K562 (cell line): ENCODE measurements around the gene HAUS7. TPM values are rescaled to one million over a fixed set of nuclear protein-coding genes. Genes with fewer than 3 reads are reported as not detected.

Source experiments
- NFIC ChIP-seq: fragments of 450-650 bp; IDR thresholded peaks from 2 replicates; pipeline ENCODE4 v1.6.1; 2017; ENCODE audit warnings: mild to moderate bottlenecking, inconsistent platforms
- RAD21 ChIP-seq, 2 experiments: fragments of 250-450 bp in 1 of 2; fragments of 450-650 bp in 1 of 2; sonication (Bioruptor Pico) in 1 of 2; formaldehyde crosslinking in 1 of 2; IDR thresholded peaks in 1 of 2; conservative IDR thresholded peaks in 1 of 2; 2 replicates each; pipeline versions ENCODE4 v1.4.0 to v1.8.0; 2020 to 2022; ENCODE audit warnings: mild to moderate bottlenecking in 2 of 2, moderate library complexity in 1 of 2
- RBM22 ChIP-seq: fragments of 200-400 bp; formaldehyde crosslinking; IDR thresholded peaks from 2 replicates; pipeline ENCODE4 v1.6.1; 2018; ENCODE audit warnings: low read length, low read depth; ENCODE audit not compliant: poor library complexity, severe bottlenecking
- SNRNP70 ChIP-seq: fragments of 200-400 bp; formaldehyde crosslinking; optimal IDR thresholded peaks from 2 replicates; pipeline ENCODE3; 2017; ENCODE audit warnings: low read depth, low read length
- SREBF1 ChIP-seq: fragments of 150-350 bp; IDR thresholded peaks from 2 replicates; pipeline ENCODE4 v1.6.1; 2014; ENCODE audit warnings: antibody characterized with exemption, low read depth, low read length, borderline replicate concordance
- SRSF9 ChIP-seq: fragments of 200-400 bp; formaldehyde crosslinking; IDR thresholded peaks from 2 replicates; pipeline ENCODE4 v1.6.1; 2017; ENCODE audit warnings: low read depth, low read length, borderline replicate concordance
- TGIF2 ChIP-seq: sonication (generic); formaldehyde crosslinking; IDR thresholded peaks from 2 replicates; pipeline ENCODE4 v1.8.1; 2022; ENCODE audit warnings: mild to moderate bottlenecking, missing genetic modification reagents, moderate library complexity
- ZNF431 ChIP-seq: sonication (generic); formaldehyde crosslinking; IDR thresholded peaks from 2 replicates; pipeline ENCODE4 v1.8.0; 2022; ENCODE audit warnings: mild to moderate bottlenecking, missing genetic modification reagents
- ZNF79 ChIP-seq: fragments of 250-450 bp; sonication (Bioruptor Pico); IDR thresholded peaks from 2 replicates; pipeline ENCODE4 v1.4.0; 2020; ENCODE audit warnings: low read depth, mild to moderate bottlenecking, moderate library complexity
- polyA plus RNA-seq, 8 experiments: library from polyadenylated mRNA; depleted of rRNA in 4 of 8; stranded (reverse) in 5 of 8; unstranded in 3 of 8; fragments of >200 nt; fragmentation: Nextera tagmentation in 2 of 8; fragmentation: Illumina TruSeq in 1 of 8; extraction: Ambion mirVana in 2 of 8; extraction: Trizol in 1 of 8; gene quantifications; 2 replicates each; pipeline versions ENCODE4 v1.2.1 to v1.2.3, GENCODE V29; 2011 to 2014; ENCODE audit warnings: inconsistent platforms in 1 of 8, missing spikeins in 1 of 8
- total RNA-seq, 7 experiments: library from RNA; depleted of rRNA in 6 of 7; stranded (reverse); fragments of >200 nt in 6 of 7; fragmentation: Illumina TruSeq in 2 of 7; extraction: Trizol in 2 of 7; gene quantifications; 2 replicates each; pipeline versions ENCODE4 v1.2.1 to v1.2.3, GENCODE V29; 2011 to 2021; ENCODE audit warnings: low replicate concordance in 1 of 7
- TF ChIP-seq, protein P1 (sequence below): sonication (generic); formaldehyde crosslinking; IDR thresholded peaks from 2 replicates; pipeline ENCODE4 v1.8.1; 2023; ENCODE audit warnings: missing genetic modification reagents, mild to moderate bottlenecking, borderline replicate concordance
- TF ChIP-seq, protein P2 (sequence below): sonication (generic); IDR thresholded peaks from 2 replicates; pipeline ENCODE4 v1.6.1; 2016
- TF ChIP-seq, protein P3 (sequence below): fragments of 450-650 bp; IDR thresholded peaks from 2 replicates; pipeline ENCODE4 v1.6.1; 2016; ENCODE audit warnings: low read depth, mild to moderate bottlenecking, moderate library complexity
- TF ChIP-seq, protein P4 (sequence below): fragments of 200-800 bp; sonication (Bioruptor generic); IDR thresholded peaks from 2 replicates; pipeline ENCODE4 v1.6.1; 2017; ENCODE audit warnings: missing genetic modification characterization, missing compliant biosample characterization
- TF ChIP-seq, protein P5 (sequence below): fragments of 450-650 bp; formaldehyde crosslinking; IDR thresholded peaks from 2 replicates; pipeline ENCODE4 v1.4.0; 2020; ENCODE audit warnings: mild to moderate bottlenecking, moderate library complexity

Gene HAUS7
- total and polyA plus RNA-seq, 9 of the 15 experiments (the other 6 are each of a cell fraction or from before 2014, with no cell fraction given): 10.0 to 94.9 (median 48.8) TPM

DNA sequence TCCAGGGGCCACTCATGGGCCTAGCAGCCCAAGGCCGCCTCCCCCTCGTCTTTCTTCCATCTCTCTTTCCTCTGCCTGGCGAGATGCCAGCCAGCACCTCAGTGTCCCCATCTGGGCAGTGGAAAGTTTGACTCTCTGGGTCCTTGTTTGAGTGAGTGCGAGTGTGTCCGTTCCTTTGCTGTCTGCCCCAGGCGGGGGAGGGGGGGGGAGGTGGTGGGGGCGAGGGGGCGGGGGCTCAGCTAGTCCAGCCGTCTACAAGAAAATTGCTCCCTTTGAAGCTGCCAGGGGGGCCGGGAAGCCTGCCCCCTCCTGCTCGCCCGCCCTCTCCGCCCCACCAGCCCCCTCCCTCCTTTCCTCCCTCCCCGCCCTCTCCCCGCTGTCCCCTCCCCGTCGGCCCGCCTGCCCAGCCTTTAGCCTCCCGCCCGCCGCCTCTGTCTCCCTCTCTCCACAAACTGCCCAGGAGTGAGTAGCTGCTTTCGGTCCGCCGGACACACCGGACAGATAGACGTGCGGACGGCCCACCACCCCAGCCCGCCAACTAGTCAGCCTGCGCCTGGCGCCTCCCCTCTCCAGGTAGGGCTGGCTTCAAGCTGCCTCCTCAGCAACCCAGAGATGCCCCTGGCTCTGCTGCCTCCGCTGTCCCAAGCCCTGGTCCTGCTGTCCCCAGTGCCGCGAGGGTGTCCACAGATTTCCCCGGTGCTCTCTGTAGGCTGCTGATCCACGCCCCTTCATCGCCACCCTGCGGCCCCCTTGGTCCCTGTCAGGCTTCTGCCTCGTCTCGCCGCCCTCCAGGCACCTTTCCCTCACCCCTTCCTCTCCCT lies 24.4 kb upstream of the HAUS7 start, which contains the start of gene BGN (continued):
- TF ChIP-seq, protein P1, sequence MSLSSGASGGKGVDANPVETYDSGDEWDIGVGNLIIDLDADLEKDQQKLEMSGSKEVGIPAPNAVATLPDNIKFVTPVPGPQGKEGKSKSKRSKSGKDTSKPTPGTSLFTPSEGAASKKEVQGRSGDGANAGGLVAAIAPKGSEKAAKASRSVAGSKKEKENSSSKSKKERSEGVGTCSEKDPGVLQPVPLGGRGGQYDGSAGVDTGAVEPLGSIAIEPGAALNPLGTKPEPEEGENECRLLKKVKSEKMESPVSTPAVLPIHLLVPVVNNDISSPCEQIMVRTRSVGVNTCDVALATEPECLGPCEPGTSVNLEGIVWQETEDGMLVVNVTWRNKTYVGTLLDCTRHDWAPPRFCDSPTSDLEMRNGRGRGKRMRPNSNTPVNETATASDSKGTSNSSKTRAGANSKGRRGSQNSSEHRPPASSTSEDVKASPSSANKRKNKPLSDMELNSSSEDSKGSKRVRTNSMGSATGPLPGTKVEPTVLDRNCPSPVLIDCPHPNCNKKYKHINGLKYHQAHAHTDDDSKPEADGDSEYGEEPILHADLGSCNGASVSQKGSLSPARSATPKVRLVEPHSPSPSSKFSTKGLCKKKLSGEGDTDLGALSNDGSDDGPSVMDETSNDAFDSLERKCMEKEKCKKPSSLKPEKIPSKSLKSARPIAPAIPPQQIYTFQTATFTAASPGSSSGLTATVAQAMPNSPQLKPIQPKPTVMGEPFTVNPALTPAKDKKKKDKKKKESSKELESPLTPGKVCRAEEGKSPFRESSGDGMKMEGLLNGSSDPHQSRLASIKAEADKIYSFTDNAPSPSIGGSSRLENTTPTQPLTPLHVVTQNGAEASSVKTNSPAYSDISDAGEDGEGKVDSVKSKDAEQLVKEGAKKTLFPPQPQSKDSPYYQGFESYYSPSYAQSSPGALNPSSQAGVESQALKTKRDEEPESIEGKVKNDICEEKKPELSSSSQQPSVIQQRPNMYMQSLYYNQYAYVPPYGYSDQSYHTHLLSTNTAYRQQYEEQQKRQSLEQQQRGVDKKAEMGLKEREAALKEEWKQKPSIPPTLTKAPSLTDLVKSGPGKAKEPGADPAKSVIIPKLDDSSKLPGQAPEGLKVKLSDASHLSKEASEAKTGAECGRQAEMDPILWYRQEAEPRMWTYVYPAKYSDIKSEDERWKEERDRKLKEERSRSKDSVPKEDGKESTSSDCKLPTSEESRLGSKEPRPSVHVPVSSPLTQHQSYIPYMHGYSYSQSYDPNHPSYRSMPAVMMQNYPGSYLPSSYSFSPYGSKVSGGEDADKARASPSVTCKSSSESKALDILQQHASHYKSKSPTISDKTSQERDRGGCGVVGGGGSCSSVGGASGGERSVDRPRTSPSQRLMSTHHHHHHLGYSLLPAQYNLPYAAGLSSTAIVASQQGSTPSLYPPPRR (CRISPR knock-in tag): no peak
- TF ChIP-seq SRSF9 (no peak), ZNF431 (no peak), SNRNP70 (no peak), SREBF1 (no peak), NFIC (0 out of 2 replicates have a peak, but pooled peaks have one; percentile 13), RAD21 (CRISPR knock-in tag; conservative IDR thresholded peaks at IDR 0.05 in 1 of 2, IDR thresholded peaks at IDR 0.05 in 1 of 2) (peak in 1 of 2 experiments; percentile 58; a peak in 2 of 4 replicates), ZNF79 (no peak), TGIF2 (no peak), RBM22 (no peak)
- TF ChIP-seq, protein P2, sequence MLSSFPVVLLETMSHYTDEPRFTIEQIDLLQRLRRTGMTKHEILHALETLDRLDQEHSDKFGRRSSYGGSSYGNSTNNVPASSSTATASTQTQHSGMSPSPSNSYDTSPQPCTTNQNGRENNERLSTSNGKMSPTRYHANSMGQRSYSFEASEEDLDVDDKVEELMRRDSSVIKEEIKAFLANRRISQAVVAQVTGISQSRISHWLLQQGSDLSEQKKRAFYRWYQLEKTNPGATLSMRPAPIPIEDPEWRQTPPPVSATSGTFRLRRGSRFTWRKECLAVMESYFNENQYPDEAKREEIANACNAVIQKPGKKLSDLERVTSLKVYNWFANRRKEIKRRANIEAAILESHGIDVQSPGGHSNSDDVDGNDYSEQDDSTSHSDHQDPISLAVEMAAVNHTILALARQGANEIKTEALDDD: no peak
- TF ChIP-seq, protein P3, sequence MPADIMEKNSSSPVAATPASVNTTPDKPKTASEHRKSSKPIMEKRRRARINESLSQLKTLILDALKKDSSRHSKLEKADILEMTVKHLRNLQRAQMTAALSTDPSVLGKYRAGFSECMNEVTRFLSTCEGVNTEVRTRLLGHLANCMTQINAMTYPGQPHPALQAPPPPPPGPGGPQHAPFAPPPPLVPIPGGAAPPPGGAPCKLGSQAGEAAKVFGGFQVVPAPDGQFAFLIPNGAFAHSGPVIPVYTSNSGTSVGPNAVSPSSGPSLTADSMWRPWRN: no peak
- TF ChIP-seq, protein P4, sequence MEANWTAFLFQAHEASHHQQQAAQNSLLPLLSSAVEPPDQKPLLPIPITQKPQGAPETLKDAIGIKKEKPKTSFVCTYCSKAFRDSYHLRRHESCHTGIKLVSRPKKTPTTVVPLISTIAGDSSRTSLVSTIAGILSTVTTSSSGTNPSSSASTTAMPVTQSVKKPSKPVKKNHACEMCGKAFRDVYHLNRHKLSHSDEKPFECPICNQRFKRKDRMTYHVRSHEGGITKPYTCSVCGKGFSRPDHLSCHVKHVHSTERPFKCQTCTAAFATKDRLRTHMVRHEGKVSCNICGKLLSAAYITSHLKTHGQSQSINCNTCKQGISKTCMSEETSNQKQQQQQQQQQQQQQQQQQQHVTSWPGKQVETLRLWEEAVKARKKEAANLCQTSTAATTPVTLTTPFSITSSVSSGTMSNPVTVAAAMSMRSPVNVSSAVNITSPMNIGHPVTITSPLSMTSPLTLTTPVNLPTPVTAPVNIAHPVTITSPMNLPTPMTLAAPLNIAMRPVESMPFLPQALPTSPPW: 0 out of 2 replicates have a peak, but pooled peaks have one; percentile 15
- TF ChIP-seq, protein P5, sequence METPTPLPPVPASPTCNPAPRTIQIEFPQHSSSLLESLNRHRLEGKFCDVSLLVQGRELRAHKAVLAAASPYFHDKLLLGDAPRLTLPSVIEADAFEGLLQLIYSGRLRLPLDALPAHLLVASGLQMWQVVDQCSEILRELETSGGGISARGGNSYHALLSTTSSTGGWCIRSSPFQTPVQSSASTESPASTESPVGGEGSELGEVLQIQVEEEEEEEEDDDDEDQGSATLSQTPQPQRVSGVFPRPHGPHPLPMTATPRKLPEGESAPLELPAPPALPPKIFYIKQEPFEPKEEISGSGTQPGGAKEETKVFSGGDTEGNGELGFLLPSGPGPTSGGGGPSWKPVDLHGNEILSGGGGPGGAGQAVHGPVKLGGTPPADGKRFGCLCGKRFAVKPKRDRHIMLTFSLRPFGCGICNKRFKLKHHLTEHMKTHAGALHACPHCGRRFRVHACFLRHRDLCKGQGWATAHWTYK (CRISPR knock-in tag): no peak
